GM21717 (cell line): ENCODE data around the gene TOX4.
"Not testable (repeated sequence)": the region's sequence is repeated elsewhere in the genome, so short reads cannot be mapped to it uniquely, and the experiment has no call there.

Source experiments
- ATAC-seq: cut with Tn5 transposase; IDR thresholded peaks from one replicate; pipeline ENCODE4 v1.9.1; 2021; ENCODE audit warnings: mild to moderate bottlenecking, moderate library complexity; ENCODE audit not compliant: unreplicated experiment

TOX4 gene

DNA sequence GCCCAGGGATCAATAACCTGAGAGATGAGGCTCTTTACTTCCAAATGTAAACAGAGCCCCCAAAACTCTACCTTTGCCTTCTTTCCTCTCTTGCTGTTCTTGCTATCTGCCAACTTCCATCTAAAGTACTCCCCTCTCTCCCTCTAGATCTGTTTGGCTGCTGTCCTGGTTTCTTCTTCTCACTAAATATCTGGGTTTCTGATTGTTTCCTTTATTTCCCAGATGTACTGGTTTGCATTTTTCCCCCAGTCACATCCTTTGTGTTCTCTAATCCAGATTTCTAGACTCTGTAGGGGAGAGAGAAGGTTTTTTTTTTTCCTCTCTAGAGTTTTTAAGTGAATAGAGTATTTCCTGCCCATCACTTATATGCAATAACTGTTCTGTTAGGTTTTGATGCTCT lies 56.3 kb downstream of the TOX4 start:
- ATAC-seq: no peak

- ATAC-seq: no peak
These were observed 57.6 kb downstream of the TOX4 start for GRCh38 chr14:21534576-21534975.

DNA sequence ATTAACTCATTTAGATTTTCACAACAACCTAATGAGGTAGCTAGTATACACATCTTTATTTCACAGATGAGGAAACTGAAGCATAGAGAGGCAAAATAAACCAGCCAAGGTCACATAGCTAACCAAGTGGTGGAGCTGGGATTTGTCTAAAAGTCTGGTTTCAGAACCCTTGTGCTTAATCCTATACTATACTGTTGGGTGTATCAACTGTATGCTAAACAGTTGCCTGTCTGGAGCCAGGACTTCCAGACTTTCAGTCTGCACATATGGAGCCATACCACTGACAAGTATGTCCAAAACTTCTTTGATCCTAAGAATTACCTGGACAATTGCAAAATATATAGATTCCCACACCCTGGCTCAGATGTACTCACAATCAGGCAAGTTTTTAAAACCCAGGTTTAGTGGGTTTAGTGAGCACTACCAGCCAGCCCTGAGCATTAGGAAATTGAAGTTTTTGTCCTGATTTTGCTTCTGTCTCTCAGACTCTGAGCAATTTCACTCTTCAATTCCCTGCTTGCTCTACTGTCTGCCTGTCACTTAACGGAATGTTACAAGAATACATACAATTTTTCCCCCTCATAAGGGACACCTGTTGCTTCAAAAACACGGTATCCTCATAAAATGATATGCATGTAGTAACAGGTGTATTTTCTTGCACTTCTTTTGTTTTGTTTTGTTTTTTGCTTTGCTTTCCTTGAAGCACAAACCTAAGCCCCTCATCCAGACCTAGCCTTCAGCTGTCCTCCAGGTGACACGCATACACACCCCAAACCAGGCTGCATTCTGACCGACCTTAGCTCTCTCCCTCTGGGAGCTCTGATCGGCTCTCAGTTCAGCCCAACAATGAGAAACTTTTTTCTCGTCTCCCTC lies 58.8 kb downstream of the TOX4 start:
- ATAC-seq: no peak

DNA sequence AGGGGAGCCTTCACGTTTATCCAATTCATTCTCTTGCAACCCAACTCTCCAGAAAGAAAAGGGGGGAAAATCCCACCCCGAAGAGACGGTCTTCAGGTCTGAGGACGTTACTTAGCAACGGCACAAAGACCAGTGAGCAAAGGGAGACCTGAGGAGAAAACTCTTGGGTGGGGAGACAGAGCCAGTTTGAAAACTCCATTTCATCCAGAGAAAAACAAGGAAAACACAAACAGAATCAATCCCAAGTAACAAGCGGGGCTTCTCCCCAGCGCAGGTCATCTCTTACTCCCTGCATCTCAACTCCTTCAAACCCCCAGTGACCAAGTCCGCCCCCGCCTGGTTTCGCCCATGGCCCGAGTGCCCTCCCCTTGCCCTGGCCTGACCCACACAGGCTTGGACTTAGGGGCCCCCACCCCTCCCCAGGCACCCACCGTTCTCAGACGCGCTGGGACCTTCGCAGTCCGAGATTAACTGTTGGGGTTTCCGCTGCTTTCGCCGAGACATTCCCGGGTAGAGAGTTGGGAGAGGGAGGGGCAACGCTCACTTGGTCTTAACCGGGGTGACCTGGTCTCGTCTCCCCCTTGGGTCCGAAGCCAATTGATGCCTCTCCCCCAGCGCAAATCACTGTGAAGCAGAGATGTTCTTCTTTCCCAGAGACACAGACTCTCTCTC lies 59.6 kb downstream of the TOX4 start:
- ATAC-seq: no peak

- ATAC-seq: no peak
These were observed 60.1 kb downstream of the TOX4 start for GRCh38 chr14:21537090-21537424.

- ATAC-seq: no peak
These were observed 62.4 kb downstream of the TOX4 start for GRCh38 chr14:21539189-21539940.

- ATAC-seq: no peak
These were observed 64.5 kb downstream of the TOX4 start for GRCh38 chr14:21541413-21542074.

DNA sequence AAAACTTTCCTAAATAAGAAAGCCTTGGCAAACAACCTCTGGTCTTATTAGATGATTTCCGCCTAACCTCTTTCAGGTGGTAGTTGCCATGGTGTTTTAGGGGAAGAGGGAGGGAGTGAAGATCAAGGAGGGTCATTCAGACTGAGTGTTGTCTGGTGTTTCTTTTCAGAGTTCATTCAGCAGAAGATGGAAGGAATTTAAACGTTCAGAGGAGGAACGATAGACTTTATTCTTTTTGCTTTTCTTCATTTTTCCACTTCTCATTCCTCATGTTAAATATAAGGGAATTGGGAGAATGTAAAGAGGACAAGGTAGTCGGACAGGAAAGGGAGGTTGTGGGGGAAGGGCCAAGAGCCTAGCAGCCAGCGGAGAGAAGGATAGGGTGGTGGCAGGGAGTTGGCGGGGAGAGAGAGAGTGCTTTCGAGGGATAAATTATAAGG lies 66.5 kb downstream of the TOX4 start:
- ATAC-seq: no peak

- no peak for ATAC-seq
These were observed 67.0 kb downstream of the TOX4 start for GRCh38 chr14:21543963-21544362.

GRCh38 chr14:21544588-21544987 lies 67.6 kb downstream of the TOX4 start:
- ATAC-seq: not testable (repeated sequence)
